Parathyroid adenoma (tissue), 2 donors: ENCODE measurements around the gene VPS72.

ENCODE experiments used
- H2AFZ ChIP-seq: fragments of 300-600 bp; sonication (generic); one replicate; pipeline ENCODE4 v1.7.0; 2017; ENCODE audit warnings: antibody characterized with exemption, mild to moderate bottlenecking
- H3K27ac ChIP-seq: fragments of 300-600 bp; sonication (generic); one replicate; pipeline ENCODE4 v1.7.0; 2017
- H3K27me3 ChIP-seq: fragments of 300-600 bp; sonication (generic); one replicate; pipeline ENCODE4 v1.7.0; 2017; ENCODE audit warnings: low read length; ENCODE audit not compliant: control insufficient read depth, insufficient read depth
- H3K36me3 ChIP-seq: fragments of 300-600 bp; sonication (generic); one replicate; pipeline ENCODE4 v1.7.0; 2017; ENCODE audit warnings: low read length; ENCODE audit not compliant: control insufficient read depth, insufficient read depth
- H3K4me1 ChIP-seq: fragments of 300-600 bp; sonication (generic); one replicate; pipeline ENCODE4 v1.7.0; 2017; ENCODE audit warnings: control low read depth
- H3K4me2 ChIP-seq: fragments of 300-600 bp; sonication (generic); one replicate; pipeline ENCODE4 v1.7.0; 2017; ENCODE audit warnings: low read length
- H3K4me3 ChIP-seq: fragments of 300-600 bp; sonication (generic); one replicate; pipeline ENCODE4 v1.7.0; 2017; ENCODE audit warnings: low read depth, low read length
- H3K79me2 ChIP-seq: fragments of 300-600 bp; sonication (generic); one replicate; pipeline ENCODE4 v1.7.0; 2017; ENCODE audit warnings: control low read depth
- H3K9ac ChIP-seq: fragments of 300-600 bp; sonication (generic); one replicate; pipeline ENCODE4 v1.7.0; 2017; ENCODE audit warnings: mild to moderate bottlenecking
- H3K9me3 ChIP-seq: fragments of 300-600 bp; sonication (generic); one replicate; pipeline ENCODE4 v1.7.0; 2017; ENCODE audit warnings: low read length; ENCODE audit not compliant: control insufficient read depth
- CTCF ChIP-seq: fragments of 300-600 bp; sonication (generic); IDR thresholded peaks from one replicate; pipeline ENCODE4 v1.7.0; 2017; ENCODE audit warnings: antibody characterized with exemption, mild to moderate bottlenecking
- donor health status: primary hyperparathyroidism.

The VPS72 gene

GRCh38 chr1:151131701-151132334, 58.2 kb downstream of the VPS72 start:
- Histone ChIP-seq H3K4me1 (no peaks in the 10 kb centered on the region), H3K4me3 (peak overlapping the region; percentile 14), H3K36me3 (no peaks in the 10 kb centered on the region), H3K9ac (no peak overlapping the region), H3K4me2 (no peak overlapping the region), H3K79me2 (no peaks in the 10 kb centered on the region), H3K9me3 (no peaks in the 10 kb centered on the region), H3K27me3 (no peaks in the 10 kb centered on the region), H3K27ac (no peak overlapping the region), H2AFZ (no peak overlapping the region)
- no peak for TF ChIP-seq CTCF

- Histone ChIP-seq H3K27me3 (no peaks in the 10 kb centered on the region), H3K9ac (no peak overlapping the region), H3K36me3 (no peaks in the 10 kb centered on the region), H3K4me3 (peak overlapping the region; percentile 14), H3K9me3 (no peaks in the 10 kb centered on the region), H2AFZ (no peak overlapping the region), H3K4me1 (no peaks in the 10 kb centered on the region), H3K27ac (no peak overlapping the region), H3K4me2 (peak overlapping the region; percentile 49), H3K79me2 (no peaks in the 10 kb centered on the region)
- TF ChIP-seq CTCF: no peak
Measured at GRCh38 chr1:151130987-151131586, 58.9 kb downstream of the VPS72 start.

- Histone ChIP-seq H3K4me3 (no peak overlapping the region), H3K4me2 (no peak overlapping the region), H3K27me3 (no peaks in the 10 kb centered on the region), H3K9me3 (no peaks in the 10 kb centered on the region), H3K4me1 (no peaks in the 10 kb centered on the region), H3K27ac (no peak overlapping the region), H3K36me3 (no peaks in the 10 kb centered on the region), H3K9ac (no peak overlapping the region), H2AFZ (no peak overlapping the region), H3K79me2 (no peaks in the 10 kb centered on the region)
- TF ChIP-seq CTCF: no peak
Measured at GRCh38 chr1:151128800-151129199, 61.2 kb downstream of the VPS72 start.
